Medulla oblongata (tissue), 1 donor: ENCODE data around the gene NATD1.
A peak's percentile ranks its signal among the peaks of the same experiment; 100 is the strongest.

Source experiments
- DNase-seq: peaks from one replicate; pipeline ENCODE4 v3.0.0-alpha.2; 2015; ENCODE audit errors: extremely low spot score

NATD1 gene

DNA sequence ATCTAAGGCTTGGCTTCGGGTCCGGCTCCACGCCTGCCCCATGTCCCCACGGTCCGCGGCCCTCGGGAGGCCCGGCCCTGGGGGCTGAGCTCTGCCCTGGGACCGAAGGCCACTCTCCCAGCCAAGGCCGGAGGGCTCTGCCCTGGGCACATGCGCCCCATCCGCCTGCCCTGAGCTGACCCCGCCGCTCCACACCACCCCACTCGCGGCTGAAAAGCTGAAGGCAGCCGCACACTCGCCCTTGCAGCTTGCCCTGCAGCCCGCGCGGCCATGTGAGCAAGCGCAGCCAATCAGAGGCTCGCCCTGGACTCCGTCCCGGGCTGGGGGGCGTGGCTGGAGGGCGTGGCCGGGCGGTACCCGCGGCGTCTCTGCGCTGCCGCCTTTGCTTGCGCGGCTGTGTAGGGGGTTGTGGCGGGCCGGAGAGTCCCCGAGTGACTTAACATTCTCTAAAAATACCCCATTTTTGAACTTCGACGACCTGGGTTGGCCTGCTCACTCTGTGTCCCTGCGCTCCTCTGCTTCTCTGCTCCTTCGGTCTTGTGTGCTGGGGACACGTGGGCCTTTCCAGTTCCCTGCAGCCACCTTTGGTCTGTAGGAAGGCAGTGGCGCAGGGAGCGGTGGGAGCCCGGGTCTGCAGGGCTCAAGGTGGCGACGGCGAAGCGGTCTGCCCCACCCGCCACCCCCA is 22.5 kb upstream of the NATD1 start:
- DNase-seq: peak; percentile 93

DNA sequence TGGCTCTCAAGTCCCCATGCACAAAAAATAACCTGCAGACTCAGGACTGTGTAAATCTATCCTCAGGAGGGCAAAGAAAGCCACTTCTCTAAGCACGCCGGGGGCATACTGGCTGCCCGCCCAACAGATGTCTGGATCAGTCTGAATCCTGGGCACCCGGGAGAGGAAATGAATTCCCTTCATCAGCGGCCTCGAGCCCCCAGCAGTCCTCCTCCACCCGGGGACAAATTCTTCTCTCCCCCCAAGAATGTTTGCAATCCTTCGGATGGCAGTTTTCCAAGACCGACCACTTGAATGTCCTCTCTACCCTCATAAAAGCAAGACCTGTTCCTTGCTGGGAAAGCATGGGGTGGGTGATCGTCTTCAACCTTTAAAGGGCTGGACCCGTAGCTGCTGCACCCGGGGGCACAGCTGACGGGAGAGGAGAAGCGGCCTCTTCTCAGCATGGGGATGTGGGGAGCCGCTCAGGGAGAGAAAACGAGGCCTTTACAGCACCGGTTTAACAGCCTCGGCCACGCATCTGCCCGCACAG is 21.9 kb upstream of the NATD1 start:
- DNase-seq: no peak

DNA sequence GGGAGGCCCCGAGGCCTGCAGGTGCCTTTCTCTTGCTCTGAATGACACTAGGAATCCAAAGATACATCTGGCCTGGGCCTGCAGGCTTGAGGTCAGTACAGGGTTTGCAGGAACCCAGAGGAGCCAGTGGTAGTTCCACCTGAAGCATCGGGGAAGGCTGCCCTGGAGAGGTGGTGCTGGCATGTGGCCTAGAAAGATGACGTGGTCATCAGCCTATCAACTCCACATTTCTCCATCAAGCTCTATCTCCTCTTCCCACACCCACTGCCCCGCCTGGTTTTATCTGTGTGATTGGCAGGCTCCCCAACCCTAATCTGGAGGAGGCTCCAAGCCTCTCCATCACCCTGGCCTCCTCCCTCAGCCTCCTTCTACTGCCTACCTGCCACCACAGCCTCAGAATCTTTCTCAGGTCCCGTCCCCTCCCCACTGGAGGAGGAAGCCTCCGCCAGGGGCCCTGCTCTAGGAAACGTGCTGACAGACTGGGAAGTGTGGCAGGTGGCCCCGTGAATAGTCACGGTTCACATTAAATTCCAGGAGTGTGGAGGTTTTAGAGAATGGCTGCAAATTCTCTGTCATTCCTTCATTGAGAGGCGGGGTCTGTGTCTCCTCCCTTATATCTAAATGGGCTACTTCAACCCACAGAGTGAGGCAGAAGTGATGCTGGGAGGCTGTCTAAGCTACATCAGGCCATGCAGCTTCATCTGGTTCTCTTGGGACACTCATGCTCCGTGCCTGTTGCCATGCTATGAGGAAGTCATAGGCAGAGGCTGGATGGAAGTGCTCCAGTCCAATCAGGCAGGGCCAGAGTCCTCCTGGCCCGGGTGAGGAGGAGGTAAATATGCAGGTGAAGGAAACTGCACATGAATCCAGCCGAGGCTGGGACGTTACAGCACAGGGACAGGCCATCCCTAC is 19.9 kb upstream of the NATD1 start:
- no peak for DNase-seq

DNA sequence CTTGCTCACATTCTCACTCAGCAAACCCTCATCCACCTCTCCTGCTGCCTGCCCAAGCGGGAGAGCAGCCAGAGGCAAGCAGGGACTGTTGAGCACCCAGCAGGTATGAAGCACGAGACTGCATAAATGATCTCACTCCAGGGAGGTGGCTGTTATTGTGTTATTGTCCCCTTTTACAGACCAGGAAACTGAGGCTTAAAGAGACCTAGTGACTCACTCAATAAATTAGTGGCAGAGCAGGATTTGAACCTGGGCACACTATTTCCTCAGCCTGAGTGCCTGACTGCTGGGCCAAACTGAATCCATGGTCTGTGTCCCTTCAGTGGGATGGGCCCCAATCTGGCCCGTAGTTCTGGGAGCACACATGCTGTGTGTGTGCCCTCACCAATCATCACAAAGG is 19.0 kb upstream of the NATD1 start:
- no peak for DNase-seq

DNA sequence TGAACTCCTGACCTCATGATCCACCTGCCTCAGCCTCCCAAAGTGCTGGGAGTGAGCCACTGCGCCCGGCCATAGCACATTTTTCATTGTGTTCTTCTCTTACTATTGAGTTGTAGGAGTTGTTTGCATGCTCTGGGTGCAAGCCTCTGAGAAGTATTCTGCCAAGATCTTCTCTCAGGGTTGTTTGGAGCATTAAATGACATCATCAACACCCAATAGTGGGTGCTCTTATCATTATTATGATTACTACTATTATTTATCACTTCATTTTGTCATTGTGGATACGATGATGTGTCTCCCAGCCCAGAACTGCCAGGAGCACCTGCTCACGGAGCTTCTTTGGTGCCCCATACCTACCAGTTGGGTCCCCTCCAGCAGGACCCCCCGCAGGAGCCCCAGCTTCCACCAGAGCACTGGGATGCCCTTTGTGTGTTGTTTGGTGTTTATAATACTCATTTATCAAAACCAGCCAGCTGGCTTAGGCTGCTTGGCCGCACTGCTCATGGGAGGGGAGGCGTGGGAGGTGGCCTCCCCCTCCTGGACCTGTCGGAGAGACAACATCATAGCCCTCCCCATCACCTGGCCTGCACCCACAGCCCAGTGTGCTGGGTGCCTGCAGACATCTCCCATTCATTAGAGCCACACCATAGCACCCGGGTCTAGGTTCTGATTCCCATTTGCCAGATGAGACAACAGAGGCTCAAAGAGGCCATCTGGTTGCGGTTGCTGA is 18.4 kb upstream of the NATD1 start:
- no peak for DNase-seq

DNA sequence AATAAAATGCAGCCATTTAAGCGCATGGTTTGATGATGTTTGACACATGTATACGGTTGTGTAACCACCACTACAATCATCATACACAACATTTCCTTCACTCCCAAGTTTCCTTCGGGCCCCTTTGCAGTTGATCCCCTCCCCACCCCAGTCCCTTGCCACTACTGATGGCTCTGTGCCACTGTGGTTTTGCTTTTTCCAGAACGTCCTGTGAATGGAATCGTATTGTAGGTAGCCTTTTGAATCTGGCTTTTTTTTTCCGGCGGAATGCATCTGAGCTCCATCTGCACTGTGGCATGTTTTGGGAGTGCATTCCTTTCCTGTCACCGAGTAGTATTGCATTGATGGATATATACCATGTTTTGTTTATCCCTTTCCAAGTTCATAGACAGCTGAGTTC is 16.2 kb upstream of the NATD1 start:
- no peak for DNase-seq

DNA sequence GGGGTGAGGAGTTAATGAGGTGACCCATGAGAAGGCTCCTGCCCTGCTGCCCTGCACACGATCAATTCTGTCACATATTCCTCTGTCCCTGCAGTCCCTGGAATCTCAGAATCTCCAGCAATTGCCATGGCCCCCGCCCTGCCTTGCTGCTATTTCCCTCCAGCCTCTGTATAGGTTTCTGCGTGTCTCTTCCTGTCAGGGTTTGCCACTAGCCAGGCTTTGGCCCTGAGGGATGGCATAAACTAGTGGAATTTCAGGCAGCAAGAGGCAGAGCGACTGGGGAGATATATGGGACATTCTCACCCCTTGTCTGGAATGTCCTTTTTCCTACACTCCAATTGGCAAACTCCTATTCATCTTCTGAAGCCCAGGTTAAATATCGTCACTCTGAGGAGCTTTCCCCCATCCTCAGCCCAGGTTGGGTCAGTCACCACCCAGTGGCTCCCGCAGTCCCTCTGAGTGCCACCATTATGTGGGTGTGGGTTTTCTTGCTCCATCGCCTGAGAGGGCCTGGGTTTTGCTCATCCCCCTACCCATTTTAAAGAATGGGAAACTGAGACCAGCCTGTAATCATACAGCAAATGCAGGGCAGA is 15.5 kb upstream of the NATD1 start:
- no peak for DNase-seq

DNA sequence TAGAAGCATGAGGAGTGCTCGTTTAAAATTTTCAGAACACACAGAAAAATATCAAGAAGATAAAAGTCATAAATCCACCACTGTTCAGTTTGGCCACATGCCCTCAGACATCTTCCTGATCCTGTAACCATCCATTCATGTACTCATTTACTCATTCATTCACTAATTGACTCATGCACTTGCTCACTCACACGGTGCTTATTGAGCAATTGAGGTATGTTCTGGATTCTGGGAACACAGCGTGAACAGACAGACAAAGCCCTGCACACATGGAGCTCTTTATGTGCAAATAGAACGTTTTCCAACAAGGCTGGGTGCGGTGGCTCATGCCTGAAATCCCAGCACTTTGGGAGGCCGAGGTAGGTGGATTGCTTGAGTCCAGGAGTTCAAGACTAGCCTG is 10.2 kb upstream of the NATD1 start:
- DNase-seq: no peak

DNA sequence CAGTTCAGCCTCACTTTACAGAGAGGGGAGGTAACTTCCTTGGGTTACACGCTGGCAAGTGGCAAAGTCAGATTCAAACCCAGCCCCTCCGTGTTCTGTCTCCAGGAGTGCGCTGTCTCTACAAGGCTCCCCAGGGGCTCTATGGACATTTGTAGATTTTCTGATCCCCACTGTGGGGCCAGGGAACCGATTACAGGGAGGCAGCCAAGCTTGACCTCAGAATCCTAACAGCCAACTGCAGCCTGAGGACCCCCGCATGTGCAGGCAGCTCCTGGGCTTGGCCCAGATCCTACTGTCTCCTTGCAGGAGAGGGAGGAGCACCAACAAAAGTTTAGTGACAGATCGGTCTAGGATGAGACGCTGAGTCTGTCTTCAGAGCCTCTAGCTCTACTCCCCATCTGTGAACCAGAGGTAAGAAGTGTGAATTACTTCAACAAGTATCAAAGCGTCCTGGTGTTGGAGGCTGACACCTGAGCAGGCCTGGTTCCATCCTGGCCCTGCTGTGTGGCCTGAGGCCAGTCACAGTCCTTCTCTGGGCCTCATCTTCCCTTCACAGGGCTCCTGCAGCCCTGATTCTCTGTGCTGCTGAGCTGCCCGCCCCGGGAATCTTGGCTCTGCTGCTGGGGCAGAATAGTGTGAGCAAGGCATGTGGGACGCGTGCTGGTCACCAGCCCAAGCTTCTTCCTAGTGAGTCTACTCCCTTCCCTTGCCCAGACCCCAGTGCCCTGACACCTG is 9.2 kb upstream of the NATD1 start:
- no peak for DNase-seq

DNA sequence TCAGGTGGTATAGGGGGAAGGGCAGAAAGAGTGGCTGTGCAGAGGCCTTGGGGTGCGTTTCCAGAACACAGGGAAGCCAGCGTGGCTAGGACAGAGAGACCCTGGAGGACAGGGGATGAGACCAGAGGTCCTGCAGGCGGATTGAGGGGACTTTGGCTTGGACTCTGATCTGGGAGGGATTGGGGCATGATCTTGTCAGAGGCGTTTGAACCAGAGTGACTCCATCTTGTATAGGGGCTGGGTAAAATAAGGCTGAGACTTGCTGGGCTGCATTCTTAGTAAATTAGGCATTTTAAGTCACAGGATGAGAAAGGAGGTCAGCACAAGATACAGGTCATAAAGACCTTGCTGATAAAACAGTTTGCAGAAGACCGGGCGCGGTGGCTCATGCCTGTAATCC is 5.4 kb upstream of the NATD1 start:
- DNase-seq: no peak

DNA sequence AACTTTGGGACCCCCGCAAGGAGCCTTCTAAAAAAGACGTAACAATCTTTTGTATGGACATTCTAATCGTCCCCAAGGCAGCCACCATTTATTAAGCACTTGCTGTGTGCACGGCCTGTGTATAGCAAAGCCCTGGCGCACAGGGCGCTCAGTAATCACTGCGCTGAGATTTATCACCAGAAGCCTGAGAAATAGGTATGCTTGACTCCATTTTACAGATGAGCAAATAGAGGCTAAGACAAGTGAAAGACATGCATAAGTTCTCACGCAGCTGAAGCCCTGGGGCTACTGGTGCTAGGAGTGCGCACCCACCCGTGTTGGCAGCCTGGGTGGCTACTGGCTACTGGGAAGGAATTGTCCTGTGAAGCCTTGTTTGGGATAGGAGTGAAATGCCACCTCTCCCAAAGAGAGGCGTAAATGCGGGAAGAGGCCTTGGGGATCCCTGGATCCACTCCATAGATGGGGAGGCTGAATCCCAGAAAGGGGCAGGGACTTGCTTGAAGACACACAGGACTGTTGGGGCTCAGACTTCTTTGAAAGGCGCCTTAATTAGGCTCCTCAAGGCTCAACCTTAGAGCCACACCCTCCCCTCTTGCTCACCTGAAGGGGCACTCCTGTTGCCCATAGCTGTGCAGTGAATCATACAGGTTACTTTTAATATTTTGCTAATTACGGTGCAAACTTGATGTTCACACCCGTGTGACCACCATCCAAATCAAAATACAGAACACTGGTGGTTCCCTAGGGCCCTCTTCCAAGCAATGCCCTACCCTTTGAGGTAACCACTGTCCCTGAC is 634 bp upstream of the NATD1 start:
- DNase-seq: no peak

DNA sequence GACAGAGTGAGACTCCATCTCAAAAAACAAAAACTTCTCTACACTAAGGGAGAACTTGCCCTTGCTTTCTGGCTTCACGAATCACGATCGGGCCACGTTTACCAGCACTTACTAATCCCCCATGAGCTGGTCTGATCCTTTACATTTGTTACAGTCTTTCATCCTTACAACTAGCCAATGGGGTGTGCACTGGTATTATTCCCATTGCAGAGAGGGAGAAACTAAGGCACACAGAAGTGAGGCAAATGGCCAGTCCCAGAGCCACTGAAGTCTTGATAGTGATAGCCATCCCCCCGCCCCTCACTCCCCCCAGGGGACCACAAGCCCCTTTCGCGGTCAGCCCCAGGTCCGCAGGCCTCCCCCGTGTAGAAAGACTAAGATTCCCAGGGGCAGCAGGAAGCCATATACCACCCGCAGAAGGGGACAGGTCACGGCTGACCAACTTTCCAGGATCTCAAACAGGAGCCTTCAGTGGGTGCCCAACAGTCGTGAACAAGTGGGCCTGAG is 868 bp downstream of the NATD1 start:
- no peak for DNase-seq

DNA sequence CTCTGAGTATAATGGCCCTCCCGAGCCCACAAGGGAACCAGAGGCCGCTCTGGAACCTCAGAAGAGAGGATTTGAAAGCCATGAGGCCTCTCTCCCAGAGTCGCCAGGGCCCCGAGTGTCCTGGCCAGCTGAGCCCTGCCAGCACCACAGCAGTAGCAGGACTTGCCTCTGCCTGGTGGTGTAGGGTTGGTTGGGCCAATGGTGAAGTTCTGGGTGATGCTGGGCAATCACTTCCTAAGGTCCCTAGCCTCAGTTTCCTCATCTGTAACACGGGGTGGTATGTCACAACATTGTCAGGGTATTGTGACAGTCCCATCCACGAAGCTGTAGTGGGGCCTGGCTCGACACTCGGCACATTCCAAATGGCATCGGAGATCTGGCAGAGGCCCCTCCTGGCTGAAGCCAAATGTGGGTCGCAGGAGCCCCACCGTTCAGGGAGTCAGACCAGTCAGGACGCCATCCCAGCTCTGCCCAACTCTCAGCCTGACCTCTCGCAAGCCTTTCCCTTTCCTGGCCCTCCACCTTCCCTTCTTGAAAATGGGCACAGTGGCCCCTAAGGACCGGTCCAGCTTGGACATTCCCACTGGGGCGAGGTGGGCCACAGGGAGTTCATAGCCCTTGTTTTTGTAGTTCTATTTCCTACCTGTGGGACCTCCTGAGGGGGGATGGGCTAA is 1.7 kb downstream of the NATD1 start:
- DNase-seq: no peak

DNA sequence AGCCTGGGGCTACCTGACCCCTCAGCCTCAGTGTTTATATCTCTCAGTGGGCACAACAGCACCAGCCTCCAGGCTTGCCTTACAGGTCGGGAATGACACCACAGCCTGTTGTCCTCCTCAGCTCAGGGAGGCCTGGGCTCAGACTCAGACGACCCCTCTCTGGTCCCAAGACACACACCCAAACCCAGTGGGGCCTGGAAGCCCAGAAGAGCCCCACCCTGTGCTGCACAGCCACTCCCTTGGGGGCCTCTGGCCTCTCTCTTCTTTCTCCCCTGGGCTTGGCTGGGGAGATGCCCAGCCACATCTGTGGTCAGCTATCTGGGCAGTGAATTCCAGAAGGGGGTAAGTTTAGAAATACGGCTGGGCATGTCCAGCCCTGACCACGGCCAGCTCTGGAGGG is 2.4 kb downstream of the NATD1 start:
- DNase-seq: no peak

DNA sequence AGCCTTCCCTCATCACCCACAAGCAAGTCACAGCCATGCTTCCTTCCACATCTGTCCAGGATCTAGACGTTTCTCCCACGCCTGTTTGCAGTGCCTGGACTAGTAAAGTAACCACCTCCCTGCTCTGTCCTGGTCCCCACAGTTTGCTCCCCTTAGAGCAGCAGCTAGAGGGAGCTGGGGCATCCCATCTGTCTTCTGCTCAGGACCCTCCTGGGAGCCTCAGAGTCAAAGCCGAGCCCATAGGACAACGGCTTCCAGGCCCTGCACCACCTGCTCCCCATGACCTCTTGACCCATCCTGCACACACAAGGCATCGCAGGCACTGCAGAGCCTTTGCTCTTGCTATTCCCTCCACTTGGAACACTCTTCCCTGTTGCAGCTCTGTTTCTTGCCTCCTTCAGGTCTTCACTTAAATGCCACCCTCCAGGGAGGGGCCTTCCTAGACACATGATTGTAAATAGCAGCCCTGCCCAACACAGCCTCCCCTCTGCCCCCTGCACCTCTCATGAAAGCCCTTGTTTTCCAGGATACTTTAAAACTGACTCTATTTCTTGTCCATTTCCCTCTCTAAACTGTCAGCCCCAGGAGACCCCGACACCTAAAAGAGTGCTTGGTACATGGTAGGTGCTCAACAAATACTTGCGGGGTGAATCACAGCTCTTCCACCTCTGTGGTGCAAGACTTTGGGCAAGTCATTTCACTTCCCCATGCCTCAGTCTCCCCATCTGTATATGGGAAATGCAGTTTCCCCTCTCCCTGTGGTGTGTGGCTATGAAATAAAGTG is 3.1 kb downstream of the NATD1 start:
- no peak for DNase-seq

DNA sequence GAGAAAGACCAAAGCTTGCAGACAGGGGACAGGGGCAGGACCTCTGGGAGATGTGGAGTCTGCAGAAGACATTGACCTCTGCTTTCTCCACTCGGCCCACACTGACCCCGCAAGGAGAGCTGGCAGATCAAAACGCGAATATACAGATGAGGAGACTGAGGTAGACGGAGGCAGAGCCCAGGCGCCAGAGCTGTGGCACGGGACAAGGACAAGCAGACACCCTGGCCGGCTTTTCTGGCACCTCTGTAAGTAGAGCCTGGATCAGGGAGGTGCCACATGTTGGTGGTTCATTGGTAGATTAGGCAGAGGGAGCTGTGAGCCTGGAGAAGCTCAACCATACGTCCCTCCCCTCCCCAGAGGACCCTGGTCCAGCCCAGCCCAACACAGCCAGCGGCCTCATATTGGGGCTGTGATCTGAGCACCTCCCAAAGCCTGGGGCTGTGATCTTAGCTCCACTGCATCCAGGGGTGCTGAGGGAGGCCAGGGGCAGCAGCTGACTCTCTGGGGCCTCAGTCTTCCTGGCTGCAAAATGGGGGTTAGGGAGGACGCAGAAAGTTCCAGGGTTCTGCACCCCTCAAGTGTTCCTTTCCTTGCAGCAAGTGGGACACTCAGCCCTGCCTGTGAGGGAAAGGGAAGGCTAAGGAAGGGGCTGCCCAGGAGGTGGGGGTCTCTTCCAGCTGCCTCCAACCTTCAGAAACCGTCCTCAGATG is 4.0 kb downstream of the NATD1 start:
- DNase-seq: no peak

DNA sequence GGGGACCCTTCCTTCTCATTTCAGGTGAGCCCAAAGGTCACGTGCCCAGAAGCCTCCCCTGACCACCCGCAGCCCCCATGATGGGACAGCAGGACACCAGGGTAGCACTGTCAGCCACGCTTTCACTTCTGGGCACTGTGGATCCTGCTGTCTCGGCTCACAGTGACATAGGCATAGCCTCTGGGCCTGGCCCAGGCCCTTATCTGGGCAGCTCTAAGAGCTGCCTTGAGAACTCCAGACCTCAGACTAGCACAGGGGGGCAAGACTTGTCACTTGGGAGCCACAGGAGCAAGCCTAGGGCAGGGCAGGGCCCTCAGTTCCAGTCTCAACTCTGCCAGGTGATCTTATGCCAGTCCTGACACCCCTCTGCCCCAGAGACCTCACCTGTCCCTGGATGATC is 4.7 kb downstream of the NATD1 start:
- DNase-seq: no peak

DNA sequence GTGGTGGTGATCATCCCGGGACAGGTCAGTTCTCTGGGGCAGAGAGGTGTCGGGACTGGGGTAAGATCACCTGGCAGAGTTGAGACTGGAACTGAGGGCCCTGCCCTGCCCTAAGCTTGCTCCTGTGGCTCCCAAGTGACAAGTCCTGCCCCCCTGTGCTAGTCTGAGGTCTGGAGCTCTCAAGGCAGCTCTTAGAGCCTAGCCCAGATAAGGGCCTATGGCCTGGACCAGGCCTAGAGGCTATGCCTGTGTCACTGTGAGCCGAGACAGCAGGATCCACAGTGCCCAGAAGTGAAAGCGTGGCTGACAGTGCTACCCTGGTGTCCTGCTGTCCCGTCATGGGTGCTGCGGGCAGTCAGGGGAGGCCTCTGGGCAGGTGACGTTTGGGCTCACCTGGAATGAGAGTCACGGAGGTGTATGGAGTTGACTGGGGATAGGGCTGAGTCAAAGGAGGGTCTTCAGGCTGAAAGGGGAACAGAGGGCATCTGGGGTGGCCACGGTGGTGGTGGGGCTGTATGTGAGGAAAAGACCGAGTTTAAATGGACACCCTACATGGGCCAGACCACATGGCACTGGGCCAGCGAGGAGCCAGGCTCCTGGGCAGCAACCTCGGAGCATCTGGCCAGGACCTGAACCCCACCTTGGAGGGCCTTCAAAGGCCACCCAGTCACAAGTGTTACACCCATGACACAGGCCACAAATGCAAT is 5.5 kb downstream of the NATD1 start:
- DNase-seq: no peak
